ENCODE results near the gene REXO2. TPM values are rescaled to one million over a fixed set of nuclear protein-coding genes. Genes with fewer than 3 reads are reported as not detected.

The REXO2 gene
- total and polyA plus RNA-seq, 2 of the 13 experiments (the other 11 are each of a cell fraction or from before 2014, with no cell fraction given): 95.6 to 104 TPM

DNA sequence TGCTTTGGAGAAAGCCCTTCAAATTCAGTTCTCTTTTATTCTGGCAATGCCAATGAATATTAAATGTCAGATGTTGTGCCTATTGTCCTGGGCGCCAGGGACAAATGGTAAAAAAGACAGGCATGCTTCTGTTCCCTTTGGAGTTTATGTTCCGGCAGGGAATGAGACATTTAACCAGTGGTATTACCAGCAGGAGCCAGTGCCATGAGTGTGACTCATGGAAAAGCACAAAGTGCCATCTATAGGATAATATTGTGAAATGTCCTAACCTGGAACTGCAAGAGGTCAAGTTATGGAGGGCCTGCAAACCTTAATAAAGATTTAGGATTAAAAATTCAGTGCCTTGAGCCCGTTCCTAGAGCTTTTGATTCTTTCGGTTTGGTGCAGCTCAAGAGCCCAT, 39.5 kb downstream of the REXO2 start:
- Histone ChIP-seq H3K27ac (ENCODE audit: extremely low read length, insufficient read depth, low read length) (no peak overlapping the region), H3K9ac (ENCODE audit: insufficient read depth, low read depth, low read length) (no peak overlapping the region), H3K4me1 (ENCODE audit: insufficient read depth, low read length) (no peaks in the 10 kb centered on the region), H2AFZ (ENCODE audit: low read length) (no peak overlapping the region), H3K4me2 (ENCODE audit: low read depth, low read length) (no peak overlapping the region), H3K4me3 (replicated peaks in 1 of 3; ENCODE audit: insufficient read depth in 1 of 3, low read depth in 2 of 3, low read length in 3 of 3) (no peak overlapping the region), H3K79me2 (ENCODE audit: insufficient read depth, low read length) (no peaks in the 10 kb centered on the region), H3K27me3 (ENCODE audit: control insufficient read depth in 1 of 2, insufficient read depth in 2 of 2, low read length in 2 of 2) (0 out of 5 replicates have a peak, but pooled peaks cover 1 to 3% of the 10 kb centered on the region in 2 experiments), H3K36me3 (replicated peaks in 1 of 2; ENCODE audit: control insufficient read depth in 1 of 2, insufficient read depth in 2 of 2, low read length in 2 of 2) (no peaks in the 10 kb centered on the region), H4K20me1 (ENCODE audit: insufficient read depth, low read length) (no peaks in the 10 kb centered on the region), H3K9me3 (ENCODE audit: low read length) (no peaks in the 10 kb centered on the region)
- POLR2A ChIA-PET: no interaction called here
- FAIRE-seq: no peak
- BruUV-seq (replicated peaks): no TSS peak
- peak; percentile 72 for ATAC-seq
- intact Hi-C loops (cut with micrococcal nuclease; ENCODE audit: unreplicated experiment) (loop anchor here (5.0 kb wide), 1 partner anchor 131 kb away; no protein-coding TSS in a partner anchor), in situ Hi-C loops (cut with HindIII; ENCODE audit: extremely low pct_ligation_motif_present, low pct_unique_long_range_greater_than_20kb) (no loop called here)
- WGBS (ENCODE audit: low lambda C conversion rate): 22% methylated on average over 4 of the region's 4 CpGs
- DNase-seq (ENCODE audit: low spot score): peak; percentile 34
- CTCF ChIA-PET (ENCODE audit: low intra/inter-chr PET ratio, low total read pairs): no interaction called here
- no peak for TF ChIP-seq NR1H2 (CRISPR knock-in tag; IDR thresholded peaks at IDR 0.05; ENCODE audit: borderline replicate concordance, low read depth)
- peak; percentile 55 for TF ChIP-seq STAG1 (CRISPR knock-in tag; IDR thresholded peaks at IDR 0.05)
- no peak for TF ChIP-seq AKAP8 (CRISPR knock-in tag; IDR thresholded peaks at IDR 0.05)
- no peak for TF ChIP-seq SYNCRIP (IDR thresholded peaks at IDR 0.05; ENCODE audit: insufficient read depth, low read depth, low read length)
- no peak for TF ChIP-seq ZSCAN31 (CRISPR knock-in tag; IDR thresholded peaks at IDR 0.05; ENCODE audit: low read depth)
- TF ChIP-seq, protein P1, sequence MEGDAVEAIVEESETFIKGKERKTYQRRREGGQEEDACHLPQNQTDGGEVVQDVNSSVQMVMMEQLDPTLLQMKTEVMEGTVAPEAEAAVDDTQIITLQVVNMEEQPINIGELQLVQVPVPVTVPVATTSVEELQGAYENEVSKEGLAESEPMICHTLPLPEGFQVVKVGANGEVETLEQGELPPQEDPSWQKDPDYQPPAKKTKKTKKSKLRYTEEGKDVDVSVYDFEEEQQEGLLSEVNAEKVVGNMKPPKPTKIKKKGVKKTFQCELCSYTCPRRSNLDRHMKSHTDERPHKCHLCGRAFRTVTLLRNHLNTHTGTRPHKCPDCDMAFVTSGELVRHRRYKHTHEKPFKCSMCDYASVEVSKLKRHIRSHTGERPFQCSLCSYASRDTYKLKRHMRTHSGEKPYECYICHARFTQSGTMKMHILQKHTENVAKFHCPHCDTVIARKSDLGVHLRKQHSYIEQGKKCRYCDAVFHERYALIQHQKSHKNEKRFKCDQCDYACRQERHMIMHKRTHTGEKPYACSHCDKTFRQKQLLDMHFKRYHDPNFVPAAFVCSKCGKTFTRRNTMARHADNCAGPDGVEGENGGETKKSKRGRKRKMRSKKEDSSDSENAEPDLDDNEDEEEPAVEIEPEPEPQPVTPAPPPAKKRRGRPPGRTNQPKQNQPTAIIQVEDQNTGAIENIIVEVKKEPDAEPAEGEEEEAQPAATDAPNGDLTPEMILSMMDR (CRISPR knock-in tag; IDR thresholded peaks at IDR 0.05): peak; percentile 45
- no peak for TF ChIP-seq SKI (IDR thresholded peaks at IDR 0.05; ENCODE audit: partially characterized antibody)
- TF ChIP-seq RORA (CRISPR knock-in tag; IDR thresholded peaks at IDR 0.05): no peak
- no peak for TF ChIP-seq POLR2A (IDR thresholded peaks at IDR 0.05; ENCODE audit: insufficient read depth in 1 of 2, low read depth in 2 of 2, low read length in 2 of 2)
- TF ChIP-seq ZNF720 (CRISPR knock-in tag; IDR thresholded peaks at IDR 0.05): no peak
- TF ChIP-seq ZNF260 (CRISPR knock-in tag; IDR thresholded peaks at IDR 0.05; ENCODE audit: borderline replicate concordance, low read depth): no peak
- TF ChIP-seq, protein P2, sequence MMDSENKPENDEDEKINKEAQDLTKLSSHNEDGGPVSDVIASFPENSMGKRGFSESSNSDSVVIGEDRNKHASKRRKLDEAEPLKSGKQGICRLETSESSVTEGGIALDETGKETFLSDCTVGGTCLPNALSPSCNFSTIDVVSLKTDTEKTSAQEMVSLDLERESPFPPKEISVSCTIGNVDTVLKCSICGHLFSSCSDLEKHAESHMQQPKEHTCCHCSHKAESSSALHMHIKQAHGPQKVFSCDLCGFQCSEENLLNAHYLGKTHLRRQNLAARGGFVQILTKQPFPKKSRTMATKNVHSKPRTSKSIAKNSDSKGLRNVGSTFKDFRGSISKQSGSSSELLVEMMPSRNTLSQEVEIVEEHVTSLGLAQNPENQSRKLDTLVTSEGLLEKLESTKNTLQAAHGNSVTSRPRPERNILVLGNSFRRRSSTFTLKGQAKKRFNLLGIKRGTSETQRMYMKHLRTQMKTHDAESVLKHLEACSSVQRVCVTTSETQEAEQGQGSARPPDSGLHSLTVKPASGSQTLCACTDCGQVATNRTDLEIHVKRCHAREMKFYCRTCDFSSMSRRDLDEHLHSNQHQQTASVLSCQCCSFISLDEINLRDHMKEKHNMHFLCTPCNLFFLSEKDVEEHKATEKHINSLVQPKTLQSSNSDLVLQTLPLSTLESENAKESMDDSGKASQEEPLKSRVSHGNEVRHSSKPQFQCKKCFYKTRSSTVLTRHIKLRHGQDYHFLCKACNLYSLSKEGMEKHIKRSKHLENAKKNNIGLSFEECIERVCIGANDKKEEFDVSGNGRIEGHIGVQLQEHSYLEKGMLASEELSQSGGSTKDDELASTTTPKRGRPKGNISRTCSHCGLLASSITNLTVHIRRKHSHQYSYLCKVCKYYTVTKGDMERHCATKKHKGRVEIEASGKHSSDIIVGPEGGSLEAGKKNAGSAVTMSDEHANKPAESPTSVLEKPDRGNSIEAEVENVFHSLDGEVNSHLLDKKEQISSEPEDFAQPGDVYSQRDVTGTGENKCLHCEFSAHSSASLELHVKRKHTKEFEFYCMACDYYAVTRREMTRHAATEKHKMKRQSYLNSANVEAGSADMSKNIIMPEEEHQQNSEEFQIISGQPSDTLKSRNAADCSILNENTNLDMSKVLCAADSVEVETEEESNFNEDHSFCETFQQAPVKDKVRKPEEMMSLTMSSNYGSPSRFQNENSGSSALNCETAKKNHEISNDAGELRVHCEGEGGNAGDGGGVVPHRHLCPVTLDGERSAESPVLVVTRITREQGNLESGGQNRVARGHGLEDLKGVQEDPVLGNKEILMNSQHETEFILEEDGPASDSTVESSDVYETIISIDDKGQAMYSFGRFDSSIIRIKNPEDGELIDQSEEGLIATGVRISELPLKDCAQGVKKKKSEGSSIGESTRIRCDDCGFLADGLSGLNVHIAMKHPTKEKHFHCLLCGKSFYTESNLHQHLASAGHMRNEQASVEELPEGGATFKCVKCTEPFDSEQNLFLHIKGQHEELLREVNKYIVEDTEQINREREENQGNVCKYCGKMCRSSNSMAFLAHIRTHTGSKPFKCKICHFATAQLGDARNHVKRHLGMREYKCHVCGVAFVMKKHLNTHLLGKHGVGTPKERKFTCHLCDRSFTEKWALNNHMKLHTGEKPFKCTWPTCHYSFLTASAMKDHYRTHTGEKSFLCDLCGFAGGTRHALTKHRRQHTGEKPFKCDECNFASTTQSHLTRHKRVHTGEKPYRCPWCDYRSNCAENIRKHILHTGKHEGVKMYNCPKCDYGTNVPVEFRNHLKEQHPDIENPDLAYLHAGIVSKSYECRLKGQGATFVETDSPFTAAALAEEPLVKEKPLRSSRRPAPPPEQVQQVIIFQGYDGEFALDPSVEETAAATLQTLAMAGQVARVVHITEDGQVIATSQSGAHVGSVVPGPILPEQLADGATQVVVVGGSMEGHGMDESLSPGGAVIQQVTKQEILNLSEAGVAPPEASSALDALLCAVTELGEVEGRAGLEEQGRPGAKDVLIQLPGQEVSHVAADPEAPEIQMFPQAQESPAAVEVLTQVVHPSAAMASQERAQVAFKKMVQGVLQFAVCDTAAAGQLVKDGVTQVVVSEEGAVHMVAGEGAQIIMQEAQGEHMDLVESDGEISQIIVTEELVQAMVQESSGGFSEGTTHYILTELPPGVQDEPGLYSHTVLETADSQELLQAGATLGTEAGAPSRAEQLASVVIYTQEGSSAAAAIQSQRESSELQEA (CRISPR knock-in tag; IDR thresholded peaks at IDR 0.05; ENCODE audit: not compliant biosample characterization): no peak
- TF ChIP-seq NRL (CRISPR knock-in tag; IDR thresholded peaks at IDR 0.05; ENCODE audit: borderline replicate concordance): no peak
- no peak for TF ChIP-seq FOXP1 (IDR thresholded peaks at IDR 0.05)
- no peak for TF ChIP-seq FOXP1 (CRISPR knock-in tag; IDR thresholded peaks at IDR 0.05)
- TF ChIP-seq GZF1 (CRISPR knock-in tag; IDR thresholded peaks at IDR 0.05): no peak
- TF ChIP-seq NR2F6 (IDR thresholded peaks at IDR 0.05): 0 out of 2 replicates have a peak, but pooled peaks have one; percentile 22
- no peak; the same call in 1 of the 2 replicates for TF ChIP-seq NR2F6 (CRISPR knock-in tag; IDR thresholded peaks at IDR 0.05)

All from HepG2 (cell line).